Endodermal cell (in vitro differentiated cells): Measurements from ENCODE around the gene NME7. TPM values are rescaled to one million over a fixed set of nuclear protein-coding genes. Genes with fewer than 3 reads are reported as not detected.
A peak's percentile ranks its signal among the peaks of the same experiment; 100 is the strongest.
"Not testable (repeated sequence)": the region's sequence is repeated elsewhere in the genome, so short reads cannot be mapped to it uniquely, and the experiment has no call there.

Source experiments
- DNase-seq: peaks from one replicate; pipeline ENCODE4 v3.0.0-alpha.2; 2017
- H3K27ac ChIP-seq: 2 replicates; pipeline ENCODE4 v1.5.1; 2013; ENCODE audit warnings: mild to moderate bottlenecking, low read depth, low read length, moderate library complexity
- H3K27me3 ChIP-seq: 2 replicates; pipeline ENCODE4 v1.6.1; 2013; ENCODE audit warnings: mild to moderate bottlenecking, low read length, moderate library complexity; ENCODE audit not compliant: insufficient read depth, control insufficient read depth, poor library complexity, severe bottlenecking
- H3K36me3 ChIP-seq: 2 replicates; pipeline ENCODE4 v1.7.0; 2013; ENCODE audit warnings: mild to moderate bottlenecking, low read length, moderate library complexity; ENCODE audit not compliant: control insufficient read depth, insufficient read depth
- H3K4me1 ChIP-seq: one replicate; pipeline ENCODE4 v1.7.0; 2013; ENCODE audit warnings: low read length; ENCODE audit not compliant: control insufficient read depth, insufficient read depth
- H3K4me3 ChIP-seq: 2 replicates; pipeline ENCODE4 v1.5.1; 2013; ENCODE audit warnings: mild to moderate bottlenecking, low read length, moderate library complexity
- H3K9ac ChIP-seq: 2 replicates; pipeline ENCODE4 v1.6.1; 2013; ENCODE audit warnings: mild to moderate bottlenecking, low read length, moderate library complexity; ENCODE audit not compliant: poor library complexity, severe bottlenecking; ENCODE audit errors: extremely low read depth
- H3K9me3 ChIP-seq: 2 replicates; pipeline ENCODE4 v1.6.1; 2013; ENCODE audit warnings: mild to moderate bottlenecking, low read length, moderate library complexity; ENCODE audit not compliant: control insufficient read depth
- H3K27ac Mint-ChIP-seq: 2 replicates; pipeline ENCODE4 v1.8.0; 2020; ENCODE audit warnings: mixed read lengths
- H3K27me3 Mint-ChIP-seq: 2 replicates; pipeline ENCODE4 v1.8.0; 2021; ENCODE audit warnings: mild to moderate bottlenecking, mixed read lengths; ENCODE audit not compliant: insufficient read depth
- H3K36me3 Mint-ChIP-seq: 2 replicates; pipeline ENCODE4 v1.8.0; 2020; ENCODE audit warnings: low read depth, mixed read lengths
- H3K4me1 Mint-ChIP-seq: 2 replicates; pipeline ENCODE4 v1.8.0; 2020; ENCODE audit warnings: mixed read lengths
- H3K4me3 Mint-ChIP-seq: 2 replicates; pipeline ENCODE4 v1.8.0; 2020; ENCODE audit warnings: mild to moderate bottlenecking, moderate library complexity, mixed read lengths
- H3K9me3 Mint-ChIP-seq: 2 replicates; pipeline ENCODE4 v1.8.0; 2020; ENCODE audit warnings: mild to moderate bottlenecking, mixed read lengths
- CTCF ChIP-seq: fragments of 200-600 bp; sonication (generic); conservative IDR thresholded peaks from 2 replicates; pipeline ENCODE4 v1.5.0; 2021; ENCODE audit warnings: antibody characterized with exemption, mild to moderate bottlenecking
- WGBS, 2 experiments: methylation state at CpG; one replicate each; pipeline versions ENCODE4 v1.1.5 to v1.1.7; 2013; ENCODE audit warnings: missing lambda C conversion rate in 2 of 2, mixed read lengths in 1 of 2; ENCODE audit not compliant: insufficient coverage in 1 of 2, insufficient read length in 1 of 2; 5-methylcytosine and 5-hydroxymethylcytosine counted together
- long read RNA-seq, 4 experiments: library from polyadenylated mRNA in 2 of 4; library from RNA in 1 of 4; library from capped mRNA in 1 of 4; stranded (forward) in 3 of 4; unstranded in 1 of 4; transcript quantifications; one replicate each; pipeline ENCODE4 v2.0.0, GENCODE V29; 2020 to 2021; ENCODE audit warnings: inconsistent platforms in 1 of 4
- polyA plus RNA-seq, 2 experiments: library from polyadenylated mRNA; stranded (reverse); fragments of 50-300 nt; gene quantifications; one replicate each; pipeline ENCODE4 v1.2.3, GENCODE V29; 2013
- total RNA-seq, 2 donors: library from RNA; stranded (reverse); fragmentation: NEBNext Ultra II Directional in 1 of 2; extraction: Animal tissue kit (Norgen Biotek cat#: 25700) in 1 of 2; gene quantifications; 2 replicates in 1 of 2; 3 replicates in 1 of 2; pipeline ENCODE4 v1.2.1, GENCODE V29; 2021

NME7 gene
- total RNA-seq: 10 to 100 TPM; 28.1 to 32.3 TPM
- 29.2 TPM for polyA plus RNA-seq (2013, experiment 1 of 2)
- polyA plus RNA-seq (2013, experiment 2 of 2): 38.8 TPM
- long read RNA-seq, experiment 1, transcript NME7-201 (12 exons, 1,642 nt): major isoform, 5 of 11 reads
- long read RNA-seq, experiment 1, partial matches to known transcripts: 4 of 11 reads
- long read RNA-seq, experiment 1, other reads (novel, unspliced or antisense): 2 of 11 reads
- long read RNA-seq, experiment 2, full-length matches to known transcripts: 43 of 46 reads
- long read RNA-seq, experiment 2, partial matches to known transcripts: 0 of 46 reads
- long read RNA-seq, experiment 2, other reads (novel, unspliced or antisense): 3 of 46 reads
- long read RNA-seq, experiment 3, full-length matches to known transcripts: 110 of 124 reads
- long read RNA-seq, experiment 3, partial matches to known transcripts: 5 of 124 reads
- long read RNA-seq, experiment 3, other reads (novel, unspliced or antisense): 9 of 124 reads
- long read RNA-seq, experiment 4, full-length matches to known transcripts: 52 of 56 reads
- long read RNA-seq, experiment 4, partial matches to known transcripts: 2 of 56 reads
- long read RNA-seq, experiment 4, other reads (novel, unspliced or antisense): 2 of 56 reads

DNA sequence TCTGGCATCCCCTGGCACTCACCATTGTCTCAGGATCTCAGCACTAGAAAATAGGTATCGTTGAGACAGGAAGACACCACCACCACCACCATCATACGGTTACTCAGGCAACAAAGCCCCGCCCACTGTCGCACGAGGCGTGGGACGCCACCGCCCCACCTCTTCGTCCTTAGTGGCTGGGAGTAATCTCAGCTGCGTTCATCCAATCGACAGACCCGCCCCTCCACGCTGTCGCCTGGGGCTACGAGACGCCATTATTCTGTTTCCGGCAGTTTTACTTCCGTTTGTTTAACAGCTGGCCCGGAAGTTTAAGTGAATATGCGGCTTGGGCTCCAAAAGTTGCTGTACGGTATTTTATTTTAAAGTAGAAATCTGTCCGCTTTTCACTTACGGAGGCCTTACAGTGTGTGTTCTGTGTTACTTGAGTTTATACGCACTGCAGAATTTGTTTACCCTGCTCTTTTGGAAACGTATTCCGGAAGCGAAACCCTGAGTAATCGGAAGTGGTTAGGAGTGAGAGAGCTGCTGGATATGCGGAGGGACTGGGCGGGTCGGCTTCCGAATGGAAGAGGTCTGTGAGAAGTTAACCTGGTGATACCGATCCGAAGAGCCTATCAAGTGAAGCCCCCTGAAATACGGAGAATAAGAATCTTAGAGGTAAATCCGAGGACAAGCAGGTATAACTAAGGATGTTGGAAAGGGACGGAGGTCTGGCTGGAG lies at the start of gene NME7, which contains the start of gene BLZF1:
Gene NME7 (minus strand): TSS at position 112 of the 720 bp plus-strand sequence. CDS start 87 bp downstream, at position 25.
Gene BLZF1 (plus strand): TSS at position 510 of the 720 bp plus-strand sequence. CDS start 1,328 bp downstream, outside the sequence.
- H3K9ac ChIP-seq: peak within 1 kb of the TSS; percentile 50
- H3K27ac Mint-ChIP-seq: no peak within 1 kb of the TSS
- H3K4me3 ChIP-seq: peak within 1 kb of the TSS; percentile 99
- no peak for TF ChIP-seq CTCF
- peak; percentile 98 for DNase-seq
- H3K27me3 ChIP-seq: no peaks in the 10 kb centered on the region
- H3K4me1 Mint-ChIP-seq: peaks cover 5% of the 10 kb centered on the region
- no peaks in the 10 kb centered on the region for H3K4me1 ChIP-seq
- H3K27me3 Mint-ChIP-seq: no peaks in the 10 kb centered on the region
- WGBS, 2 experiments: 0% methylated on average over 34 to 37 of the region's 37 CpGs
- H3K36me3 Mint-ChIP-seq: peaks cover 19% of the 10 kb centered on the region
- no peaks in the 10 kb centered on the region for H3K9me3 Mint-ChIP-seq
- peaks cover 9% of the 10 kb centered on the region for H3K9me3 ChIP-seq
- H3K36me3 ChIP-seq: peaks cover 25% of the 10 kb centered on the region
- no peak within 1 kb of the TSS for H3K27ac ChIP-seq
- no peak within 1 kb of the TSS for H3K4me3 Mint-ChIP-seq

GRCh38 chr1:169414952-169415351 lies 47.4 kb upstream of the NME7 start:
- DNase-seq: no peak
- H3K9me3 Mint-ChIP-seq: peaks cover 12% of the 10 kb centered on the region
- no peaks in the 10 kb centered on the region for H3K36me3 Mint-ChIP-seq
- H3K27ac Mint-ChIP-seq: no peak overlapping the region
- TF ChIP-seq CTCF: no peak
- peaks cover 3% of the 10 kb centered on the region for H3K4me1 Mint-ChIP-seq
- H3K9me3 ChIP-seq: no peaks in the 10 kb centered on the region
- no peak overlapping the region for H3K4me3 Mint-ChIP-seq
- no peaks in the 10 kb centered on the region for H3K27me3 ChIP-seq
- H3K36me3 ChIP-seq: no peaks in the 10 kb centered on the region
- no peaks in the 10 kb centered on the region for H3K4me1 ChIP-seq
- H3K4me3 ChIP-seq: no peak overlapping the region
- 89 to 95% methylated on average over 2 of the region's 2 CpGs for WGBS, 2 experiments
- no peak overlapping the region for H3K9ac ChIP-seq
- H3K27me3 Mint-ChIP-seq: peaks cover 17% of the 10 kb centered on the region
- H3K27ac ChIP-seq: no peak overlapping the region

DNA sequence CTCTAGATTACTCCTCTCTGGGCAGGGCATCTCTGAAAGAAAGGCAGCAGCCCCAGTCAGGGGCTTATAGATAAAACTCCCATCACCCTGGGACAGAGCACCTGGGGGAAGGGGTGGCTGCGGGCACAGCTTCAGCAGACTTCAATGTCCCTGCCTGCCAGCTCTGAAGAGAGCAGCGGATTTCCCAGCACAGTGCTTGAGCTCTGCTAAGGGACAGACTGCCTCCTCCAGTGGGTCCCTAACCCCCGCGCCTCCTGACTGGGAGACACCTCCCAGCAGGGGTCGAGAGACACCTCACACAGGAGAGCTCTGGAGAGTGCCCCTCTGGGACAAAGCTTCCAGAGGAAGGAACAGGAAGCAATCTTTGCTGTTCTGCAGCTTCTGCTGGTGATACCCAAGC lies 40.7 kb upstream of the NME7 start:
- H3K27ac Mint-ChIP-seq, H3K4me1 Mint-ChIP-seq, H3K4me3 Mint-ChIP-seq, H3K4me1 ChIP-seq, H3K36me3 Mint-ChIP-seq, H3K9ac ChIP-seq, H3K36me3 ChIP-seq, H3K27ac ChIP-seq, H3K27me3 ChIP-seq, DNase-seq, H3K4me3 ChIP-seq, H3K9me3 ChIP-seq: not testable (repeated sequence)
- H3K27me3 Mint-ChIP-seq: peaks cover 34% of the 10 kb centered on the region
- peaks cover 44% of the 10 kb centered on the region for H3K9me3 Mint-ChIP-seq
- 90 to 100% methylated on average over 1 to 5 of the region's 5 CpGs for WGBS, 2 experiments

- not testable (repeated sequence) for H3K4me3 ChIP-seq, H3K9ac ChIP-seq, H3K27ac Mint-ChIP-seq, H3K9me3 ChIP-seq, H3K4me1 ChIP-seq, DNase-seq, H3K4me1 Mint-ChIP-seq, H3K36me3 ChIP-seq, H3K27ac ChIP-seq, H3K4me3 Mint-ChIP-seq, H3K36me3 Mint-ChIP-seq, H3K27me3 ChIP-seq
- 40% methylated on average over 1 of the region's 1 CpG; no CpG with 5 or more reads in 1 of the 2 experiments for WGBS, 2 experiments
- Mint-ChIP-seq H3K27me3 (peaks cover 16% of the 10 kb centered on the region), H3K9me3 (peaks cover 61% of the 10 kb centered on the region)
Measured at GRCh38 chr1:169402578-169402977, 35.0 kb upstream of the NME7 start.
